H1 (cell line): ENCODE data around the gene CEP126. TPM values are rescaled to one million over a fixed set of nuclear protein-coding genes. Genes with fewer than 3 reads are reported as not detected.

Experiments used
- CTCF ChIA-PET: fragments of 300-600 bp; sonication (Branson Sonifier 250); formaldehyde crosslinking; loops from one replicate; lab custom pipeline; 2021; ENCODE audit not compliant: partially characterized antibody; lab: Charles Lee
- POLR2A ChIA-PET: fragments of 300-600 bp; sonication (Branson Sonifier 250); formaldehyde crosslinking; loops from one replicate; lab custom pipeline; 2021; ENCODE audit warnings: inconsistent platforms; ENCODE audit not compliant: partially characterized antibody; lab: Charles Lee
- DNase-seq, 2 experiments: peaks; one replicate each; pipeline versions ENCODE4 v3.0.0 to v3.0.0-alpha.2; 2010 to 2022; ENCODE audit warnings: low spot score in 2 of 2, low read depth in 1 of 2, mixed read lengths in 1 of 2
- FAIRE-seq: peaks from 2 replicates; lab custom pipeline; 2011; peaks lifted over from hg19 to GRCh38; lab: Jason Lieb, UNC
- H2AFZ ChIP-seq: 2 replicates; pipeline ENCODE4 v1.8.1; 2012; ENCODE audit warnings: low read length, inconsistent platforms
- H2AK5ac ChIP-seq: 2 replicates; pipeline ENCODE4 v1.6.1; 2013; ENCODE audit warnings: low read depth, low read length
- H2BK120ac ChIP-seq: replicated peaks from 2 replicates; pipeline ENCODE3; 2013; ENCODE audit warnings: low read depth, low read length, inconsistent platforms
- H2BK12ac ChIP-seq: 2 replicates; pipeline ENCODE4 v1.6.1; 2013; ENCODE audit warnings: low read depth, low read length
- H2BK15ac ChIP-seq: 2 replicates; pipeline ENCODE4 v1.6.1; 2013; ENCODE audit warnings: low read length
- H2BK20ac ChIP-seq: 2 replicates; pipeline ENCODE4 v1.6.1; 2013; ENCODE audit warnings: low read length
- H2BK5ac ChIP-seq: 2 replicates; pipeline ENCODE4 v1.6.1; 2013; ENCODE audit warnings: low read depth, low read length
- H3K14ac ChIP-seq: 2 replicates; pipeline ENCODE4 v1.6.1; 2013; ENCODE audit warnings: inconsistent platforms; ENCODE audit not compliant: insufficient read length
- H3K18ac ChIP-seq: 2 replicates; pipeline ENCODE4 v1.6.1; 2013; ENCODE audit warnings: low read length; ENCODE audit errors: extremely low read depth
- H3K23ac ChIP-seq: 2 replicates; pipeline ENCODE4 v1.6.1; 2013; ENCODE audit warnings: inconsistent platforms; ENCODE audit not compliant: insufficient read length
- H3K23me2 ChIP-seq: 2 replicates; pipeline ENCODE4 v1.6.1; 2013; ENCODE audit warnings: low read depth, low read length
- H3K27ac ChIP-seq: 2 replicates; pipeline ENCODE4 v1.6.1; 2011; ENCODE audit warnings: low read depth, low read length, inconsistent platforms
- H3K27me3 ChIP-seq, 4 experiments: replicated peaks in 1 of 4; 1 replicate in 1 of 4; 2 replicates in 3 of 4; pipeline versions ENCODE4 v1.6.1 to v1.8.1; 2011 to 2013; ENCODE audit warnings: low read length in 3 of 4, mild to moderate bottlenecking in 3 of 4, inconsistent platforms in 2 of 4, mixed read lengths in 2 of 4, moderate library complexity in 1 of 4; ENCODE audit not compliant: control insufficient read depth in 3 of 4, insufficient read depth in 3 of 4; ENCODE audit errors: extremely low read depth in 1 of 4
- H3K36me3 ChIP-seq, 4 experiments: 2 replicates each; pipeline versions ENCODE4 v1.6.1 to v1.8.1; 2011 to 2013; ENCODE audit warnings: mild to moderate bottlenecking in 4 of 4, low read length in 3 of 4, moderate library complexity in 2 of 4, control low read depth in 1 of 4, inconsistent platforms in 1 of 4; ENCODE audit not compliant: insufficient read depth in 4 of 4, control insufficient read depth in 2 of 4
- H3K4ac ChIP-seq: replicated peaks from 2 replicates; pipeline ENCODE3; 2013; ENCODE audit warnings: low read length, low read depth, mixed read lengths, inconsistent platforms; ENCODE audit not compliant: insufficient read length
- H3K4me1 ChIP-seq, 4 experiments: replicated peaks in 1 of 4; 1 replicate in 1 of 4; 2 replicates in 3 of 4; pipeline versions ENCODE4 v1.6.1 to v1.8.1; 2011 to 2013; ENCODE audit warnings: low read length in 3 of 4, inconsistent platforms in 2 of 4, mixed read lengths in 1 of 4; ENCODE audit not compliant: insufficient read depth in 4 of 4, control insufficient read depth in 3 of 4
- H3K4me2 ChIP-seq, 2 experiments: 2 replicates each; pipeline versions ENCODE4 v1.6.1 to v1.8.1; 2011 to 2013; ENCODE audit warnings: low read depth in 2 of 2, low read length in 2 of 2, control low read depth in 1 of 2, inconsistent platforms in 1 of 2, mild to moderate bottlenecking in 1 of 2; ENCODE audit not compliant: insufficient read depth in 1 of 2
- H3K4me3 ChIP-seq, 4 experiments: fragments of 200-600, 300-600 bp in 1 of 4; sonication (generic), shearing (Covaris generic), sonication (Bioruptor Twin) in 1 of 4; 2 replicates each; pipeline versions ENCODE4 v1.5.1 to v1.8.1; 2011 to 2016; ENCODE audit warnings: low read length in 4 of 4, low read depth in 3 of 4, control low read depth in 2 of 4, inconsistent platforms in 2 of 4, mild to moderate bottlenecking in 2 of 4, mixed read lengths in 1 of 4, moderate library complexity in 1 of 4; ENCODE audit not compliant: insufficient read depth in 2 of 4; ENCODE audit errors: extremely low read depth in 1 of 4
- H3K56ac ChIP-seq: replicated peaks from 2 replicates; pipeline ENCODE3; 2013; ENCODE audit warnings: low read depth, mild to moderate bottlenecking, mixed read lengths, low read length, inconsistent platforms; ENCODE audit not compliant: insufficient read length
- H3K79me1 ChIP-seq: 2 replicates; pipeline ENCODE4 v1.6.1; 2013; ENCODE audit warnings: low read depth, low read length, control low read depth
- H3K79me2 ChIP-seq, 2 experiments: 2 replicates each; pipeline versions ENCODE4 v1.6.1 to v1.8.1; 2012 to 2013; ENCODE audit warnings: low read length in 2 of 2, mild to moderate bottlenecking in 2 of 2, inconsistent platforms in 1 of 2; ENCODE audit not compliant: insufficient read depth in 2 of 2, control insufficient read depth in 1 of 2
- H3K9ac ChIP-seq, 4 experiments: replicated peaks in 1 of 4; 1 replicate in 1 of 4; 2 replicates in 3 of 4; pipeline versions ENCODE4 v1.6.1 to v1.8.1; 2011 to 2013; ENCODE audit warnings: low read depth in 3 of 4, low read length in 3 of 4, control low read depth in 2 of 4, mild to moderate bottlenecking in 2 of 4, moderate library complexity in 2 of 4, inconsistent platforms in 1 of 4; ENCODE audit errors: extremely low read depth in 1 of 4
- H3K9me3 ChIP-seq, 2 experiments: 2 replicates each; pipeline versions ENCODE4 v1.6.1 to v1.8.1; 2012 to 2013; ENCODE audit warnings: mild to moderate bottlenecking in 2 of 2, moderate library complexity in 2 of 2, control low read depth in 1 of 2, inconsistent platforms in 1 of 2, low read depth in 1 of 2, low read length in 1 of 2, mixed read lengths in 1 of 2; ENCODE audit not compliant: insufficient read depth in 2 of 2
- H4K20me1 ChIP-seq, 2 experiments: replicated peaks in 1 of 2; 2 replicates each; pipeline versions ENCODE3 to v1.8.1; 2011 to 2013; ENCODE audit warnings: inconsistent platforms in 2 of 2, low read length in 2 of 2, mild to moderate bottlenecking in 1 of 2; ENCODE audit not compliant: insufficient read depth in 2 of 2, control insufficient read depth in 1 of 2
- H4K5ac ChIP-seq: 2 replicates; pipeline ENCODE4 v1.6.1; 2013; ENCODE audit warnings: low read length, low read depth, mixed read lengths, inconsistent platforms; ENCODE audit not compliant: insufficient read length
- H4K8ac ChIP-seq: 2 replicates; pipeline ENCODE4 v1.8.0; 2013; ENCODE audit warnings: mild to moderate bottlenecking, moderate library complexity, low read length, inconsistent platforms; ENCODE audit not compliant: insufficient read depth; ENCODE audit errors: extremely low read depth
- H4K91ac ChIP-seq: replicated peaks from 2 replicates; pipeline ENCODE3; 2013; ENCODE audit warnings: low read length, mixed read lengths, inconsistent platforms; ENCODE audit not compliant: insufficient read length
- CTBP2 ChIP-seq: IDR thresholded peaks from 2 replicates; pipeline ENCODE4 v1.7.0; 2011; ENCODE audit warnings: borderline replicate concordance, mild to moderate bottlenecking, moderate library complexity, mixed read lengths, low read length; ENCODE audit not compliant: insufficient read depth, insufficient read length
- FOSL1 ChIP-seq: IDR thresholded peaks from 2 replicates; pipeline ENCODE4 v1.6.1; 2011; ENCODE audit warnings: mild to moderate bottlenecking, low read depth, low read length, moderate library complexity; ENCODE audit not compliant: insufficient read depth
- WGBS, 2 experiments: shearing (Covaris generic) in 1 of 2; methylation state at CpG; one replicate each; pipeline versions ENCODE4 v1.1.6 to v1.1.7; 2013 to 2015; ENCODE audit warnings: low lambda C conversion rate in 2 of 2, mixed read lengths in 2 of 2, inconsistent platforms in 1 of 2, low coverage in 1 of 2, missing lambda C conversion rate in 1 of 2; ENCODE audit not compliant: insufficient replicate concordance in 2 of 2, insufficient coverage in 1 of 2, insufficient read length in 1 of 2; ENCODE audit errors: extremely low coverage in 1 of 2, missing lambda C conversion rate in 1 of 2; 5-methylcytosine and 5-hydroxymethylcytosine counted together
- polyA plus RNA-seq, 7 experiments: library from polyadenylated mRNA; depleted of rRNA in 3 of 7; stranded (reverse) in 5 of 7; unstranded in 2 of 7; fragments of >200 nt in 5 of 7; fragments of 200-250 nt in 2 of 7; gene quantifications; 1 replicate in 5 of 7; 2 replicates in 1 of 7; 4 replicates in 1 of 7; pipeline versions ENCODE4 v1.2.1 to v1.2.3, GENCODE V29; 2011 to 2013; ENCODE audit warnings: missing spikeins in 2 of 7, mixed read lengths in 2 of 7
- total RNA-seq: library from RNA; stranded (reverse); fragmentation: NEBNext Ultra II Directional; extraction: Animal tissue kit (Norgen Biotek cat#: 25700); gene quantifications from 2 replicates; pipeline ENCODE4 v1.2.1, GENCODE V29; 2021
- TF ChIP-seq, protein P1 (sequence below): IDR thresholded peaks from 2 replicates; pipeline ENCODE4 v1.6.1; 2012; ENCODE audit warnings: low read length, inconsistent platforms

CEP126 gene
- total and polyA plus RNA-seq, 2 of the 8 experiments (the other 6 are each of a cell fraction or from before 2014, with no cell fraction given) = 0.76 to 1.9 TPM

DNA sequence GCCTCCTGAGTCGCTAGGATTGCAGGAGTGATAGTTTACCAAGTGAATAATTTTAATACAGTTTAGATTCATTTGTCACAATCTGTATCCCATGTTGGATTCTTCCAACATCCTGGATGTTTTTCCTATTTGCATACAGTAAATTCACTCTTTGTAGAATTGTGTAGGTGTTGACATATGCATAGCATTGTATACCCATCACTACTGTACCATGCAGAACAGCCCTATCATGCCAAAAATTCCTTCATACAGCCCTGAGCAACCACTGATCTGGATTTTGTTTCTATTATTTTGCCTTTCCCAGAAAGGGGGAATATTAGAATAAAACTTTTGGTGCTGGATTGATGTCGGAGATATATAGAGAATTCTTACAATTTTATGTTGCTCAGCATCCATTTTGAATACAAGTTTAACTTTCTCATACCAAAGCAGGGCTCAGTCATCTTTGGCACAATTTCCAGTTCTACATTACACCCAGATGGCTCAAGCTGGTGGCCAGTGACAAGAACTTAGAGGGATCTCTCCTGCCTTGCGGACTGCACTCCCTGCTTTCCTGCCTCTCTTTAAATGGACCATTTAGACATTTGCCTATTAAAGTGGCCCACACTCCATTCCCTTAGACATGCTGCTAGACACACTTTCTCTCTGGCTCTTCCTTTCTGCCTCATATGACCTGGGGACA lies 87.0 kb downstream of the CEP126 start:
- Histone ChIP-seq H4K5ac (no peak overlapping the region), H3K36me3 (no peaks in the 10 kb centered on the region), H2BK20ac (no peak overlapping the region), H3K79me2 (no peaks in the 10 kb centered on the region), H3K4me3 (no peak overlapping the region), H2BK5ac (no peak overlapping the region), H3K9me3 (no peaks in the 10 kb centered on the region), H4K8ac (no peak overlapping the region), H3K4me1 (no peaks in the 10 kb centered on the region), H2AK5ac (no peak overlapping the region), H2BK120ac (no peak overlapping the region), H3K27me3 (no peaks in the 10 kb centered on the region), H3K4ac (no peak overlapping the region), H3K9ac (no peak overlapping the region), H4K91ac (no peak overlapping the region), H3K56ac (no peak overlapping the region), H3K14ac (no peak overlapping the region), H3K18ac (no peak overlapping the region), H3K4me2 (no peak overlapping the region), H3K23ac (no peak overlapping the region), H3K79me1 (no peaks in the 10 kb centered on the region), H4K20me1 (no peaks in the 10 kb centered on the region), H2AFZ (no peak overlapping the region), H2BK12ac (no peak overlapping the region), H3K23me2 (no peaks in the 10 kb centered on the region), H3K27ac (no peak overlapping the region), H2BK15ac (no peak overlapping the region)
- DNase-seq (no peak), FAIRE-seq (no peak)
- ChIA-PET CTCF (interaction anchor here (0.6 to 2.1 kb wide), 2 partner anchors 140 to 536 kb away, joined by 3 to 8 read pairs; no protein-coding TSS in a partner anchor), POLR2A (no interaction called here)
- TF ChIP-seq, protein P1, sequence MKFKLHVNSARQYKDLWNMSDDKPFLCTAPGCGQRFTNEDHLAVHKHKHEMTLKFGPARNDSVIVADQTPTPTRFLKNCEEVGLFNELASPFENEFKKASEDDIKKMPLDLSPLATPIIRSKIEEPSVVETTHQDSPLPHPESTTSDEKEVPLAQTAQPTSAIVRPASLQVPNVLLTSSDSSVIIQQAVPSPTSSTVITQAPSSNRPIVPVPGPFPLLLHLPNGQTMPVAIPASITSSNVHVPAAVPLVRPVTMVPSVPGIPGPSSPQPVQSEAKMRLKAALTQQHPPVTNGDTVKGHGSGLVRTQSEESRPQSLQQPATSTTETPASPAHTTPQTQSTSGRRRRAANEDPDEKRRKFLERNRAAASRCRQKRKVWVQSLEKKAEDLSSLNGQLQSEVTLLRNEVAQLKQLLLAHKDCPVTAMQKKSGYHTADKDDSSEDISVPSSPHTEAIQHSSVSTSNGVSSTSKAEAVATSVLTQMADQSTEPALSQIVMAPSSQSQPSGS = no peak
- no peak for TF ChIP-seq FOSL1
- no peak for TF ChIP-seq CTBP2
- 82% methylated on average over 3 of the region's 3 CpGs; no CpG with 5 or more reads in 1 of the 2 experiments for WGBS, 2 experiments
